Parathyroid adenoma (tissue), 2 donors: ENCODE measurements around the gene NUDT7.

Experiments used
- H2AFZ ChIP-seq: fragments of 300-600 bp; sonication (generic); one replicate; pipeline ENCODE4 v1.7.0; 2017; ENCODE audit warnings: antibody characterized with exemption, mild to moderate bottlenecking
- H3K27ac ChIP-seq: fragments of 300-600 bp; sonication (generic); one replicate; pipeline ENCODE4 v1.7.0; 2017
- H3K27me3 ChIP-seq: fragments of 300-600 bp; sonication (generic); one replicate; pipeline ENCODE4 v1.7.0; 2017; ENCODE audit warnings: low read length; ENCODE audit not compliant: control insufficient read depth, insufficient read depth
- H3K36me3 ChIP-seq: fragments of 300-600 bp; sonication (generic); one replicate; pipeline ENCODE4 v1.7.0; 2017; ENCODE audit warnings: low read length; ENCODE audit not compliant: control insufficient read depth, insufficient read depth
- H3K4me1 ChIP-seq: fragments of 300-600 bp; sonication (generic); one replicate; pipeline ENCODE4 v1.7.0; 2017; ENCODE audit warnings: control low read depth
- H3K4me2 ChIP-seq: fragments of 300-600 bp; sonication (generic); one replicate; pipeline ENCODE4 v1.7.0; 2017; ENCODE audit warnings: low read length
- H3K4me3 ChIP-seq: fragments of 300-600 bp; sonication (generic); one replicate; pipeline ENCODE4 v1.7.0; 2017; ENCODE audit warnings: low read depth, low read length
- H3K79me2 ChIP-seq: fragments of 300-600 bp; sonication (generic); one replicate; pipeline ENCODE4 v1.7.0; 2017; ENCODE audit warnings: control low read depth
- H3K9ac ChIP-seq: fragments of 300-600 bp; sonication (generic); one replicate; pipeline ENCODE4 v1.7.0; 2017; ENCODE audit warnings: mild to moderate bottlenecking
- H3K9me3 ChIP-seq: fragments of 300-600 bp; sonication (generic); one replicate; pipeline ENCODE4 v1.7.0; 2017; ENCODE audit warnings: low read length; ENCODE audit not compliant: control insufficient read depth
- TF ChIP-seq, protein P1 (sequence below): fragments of 300-600 bp; sonication (generic); IDR thresholded peaks from one replicate; pipeline ENCODE4 v1.7.0; 2017; ENCODE audit warnings: antibody characterized with exemption, mild to moderate bottlenecking
- donor health status: primary hyperparathyroidism.

Gene NUDT7

DNA sequence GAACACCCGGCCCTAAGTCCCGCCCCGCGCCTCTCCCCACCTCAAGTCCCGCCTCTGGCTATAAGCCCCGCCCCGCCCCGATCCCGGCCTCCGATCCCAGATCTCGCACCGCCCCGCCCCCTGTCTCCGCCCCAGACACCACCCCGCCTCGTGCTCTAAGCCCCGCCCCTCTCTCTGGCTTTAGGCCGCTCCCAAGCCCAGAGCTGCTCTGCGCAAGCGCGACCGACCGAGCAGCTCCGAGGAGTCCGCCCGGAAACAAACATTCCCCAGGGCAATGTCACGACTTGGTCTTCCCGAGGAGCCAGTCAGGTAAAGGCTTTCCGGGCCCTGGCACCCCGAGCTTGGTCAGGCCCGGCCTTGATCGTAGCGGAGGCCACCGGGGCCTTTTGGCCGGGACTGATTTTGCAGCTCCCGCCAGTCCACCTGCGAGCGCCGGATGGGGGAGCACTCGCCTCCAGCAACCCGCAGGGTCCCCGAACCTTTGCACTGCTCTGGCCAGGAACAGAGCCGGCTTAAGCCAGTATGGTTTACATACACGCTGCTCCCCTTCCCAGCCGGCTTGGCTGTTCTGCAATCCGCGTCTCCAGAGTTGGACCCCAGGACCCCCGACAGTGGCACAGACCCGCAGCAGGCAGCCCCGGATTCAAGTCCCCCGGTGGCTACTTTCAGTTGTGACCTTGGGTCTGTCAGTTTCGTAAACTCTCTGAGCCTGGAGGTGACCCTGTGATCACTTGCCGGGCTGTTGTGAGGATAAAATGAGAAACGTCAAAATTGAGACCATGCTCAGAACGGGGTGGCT is at the start of gene NUDT7:
TSS of gene NUDT7 (plus strand) at position 206 of the 799 bp plus-strand sequence. CDS start at position 275, 69 bp downstream.
- no peaks in the 10 kb centered on the region for H3K27me3 ChIP-seq
- H3K79me2 ChIP-seq: no peaks in the 10 kb centered on the region
- no peaks in the 10 kb centered on the region for H3K4me1 ChIP-seq
- peak within 1 kb of the TSS; percentile 95 for H2AFZ ChIP-seq
- H3K36me3 ChIP-seq: no peaks in the 10 kb centered on the region
- H3K4me2 ChIP-seq: peak within 1 kb of the TSS; percentile 98
- TF ChIP-seq, protein P1, sequence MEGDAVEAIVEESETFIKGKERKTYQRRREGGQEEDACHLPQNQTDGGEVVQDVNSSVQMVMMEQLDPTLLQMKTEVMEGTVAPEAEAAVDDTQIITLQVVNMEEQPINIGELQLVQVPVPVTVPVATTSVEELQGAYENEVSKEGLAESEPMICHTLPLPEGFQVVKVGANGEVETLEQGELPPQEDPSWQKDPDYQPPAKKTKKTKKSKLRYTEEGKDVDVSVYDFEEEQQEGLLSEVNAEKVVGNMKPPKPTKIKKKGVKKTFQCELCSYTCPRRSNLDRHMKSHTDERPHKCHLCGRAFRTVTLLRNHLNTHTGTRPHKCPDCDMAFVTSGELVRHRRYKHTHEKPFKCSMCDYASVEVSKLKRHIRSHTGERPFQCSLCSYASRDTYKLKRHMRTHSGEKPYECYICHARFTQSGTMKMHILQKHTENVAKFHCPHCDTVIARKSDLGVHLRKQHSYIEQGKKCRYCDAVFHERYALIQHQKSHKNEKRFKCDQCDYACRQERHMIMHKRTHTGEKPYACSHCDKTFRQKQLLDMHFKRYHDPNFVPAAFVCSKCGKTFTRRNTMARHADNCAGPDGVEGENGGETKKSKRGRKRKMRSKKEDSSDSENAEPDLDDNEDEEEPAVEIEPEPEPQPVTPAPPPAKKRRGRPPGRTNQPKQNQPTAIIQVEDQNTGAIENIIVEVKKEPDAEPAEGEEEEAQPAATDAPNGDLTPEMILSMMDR: peak; percentile 20
- H3K9ac ChIP-seq: peak within 1 kb of the TSS; percentile 2
- H3K27ac ChIP-seq: peak within 1 kb of the TSS; percentile 62
- peak within 1 kb of the TSS; percentile 91 for H3K4me3 ChIP-seq
- H3K9me3 ChIP-seq: no peaks in the 10 kb centered on the region

DNA sequence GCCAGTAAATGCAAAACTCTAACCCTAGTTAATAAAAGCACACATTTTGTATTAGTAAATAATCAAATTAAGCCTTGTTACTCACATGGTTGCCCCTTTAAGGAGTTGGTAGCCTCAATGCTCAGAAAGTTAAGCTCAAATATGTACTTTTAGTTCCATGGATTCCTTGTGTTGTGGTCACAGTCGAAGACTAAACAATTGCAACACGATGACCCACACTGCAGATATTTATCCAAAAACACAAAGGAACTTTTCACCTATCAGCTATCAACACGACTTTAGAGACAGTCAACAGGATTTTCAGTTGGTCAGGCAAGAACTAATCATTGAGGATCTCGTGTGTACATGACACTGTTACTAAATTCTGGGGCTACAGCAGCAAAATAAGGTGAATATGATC is 47.4 kb upstream of the NUDT7 start:
- Histone ChIP-seq H3K9me3 (no peaks in the 10 kb centered on the region), H3K27me3 (no peaks in the 10 kb centered on the region), H2AFZ (peak overlapping the region; percentile 46), H3K79me2 (no peaks in the 10 kb centered on the region), H3K9ac (no peak overlapping the region), H3K4me3 (peak overlapping the region; percentile 43), H3K4me1 (no peaks in the 10 kb centered on the region), H3K27ac (no peak overlapping the region), H3K36me3 (no peaks in the 10 kb centered on the region), H3K4me2 (peak overlapping the region; percentile 71)
- TF ChIP-seq, protein P1: no peak

DNA sequence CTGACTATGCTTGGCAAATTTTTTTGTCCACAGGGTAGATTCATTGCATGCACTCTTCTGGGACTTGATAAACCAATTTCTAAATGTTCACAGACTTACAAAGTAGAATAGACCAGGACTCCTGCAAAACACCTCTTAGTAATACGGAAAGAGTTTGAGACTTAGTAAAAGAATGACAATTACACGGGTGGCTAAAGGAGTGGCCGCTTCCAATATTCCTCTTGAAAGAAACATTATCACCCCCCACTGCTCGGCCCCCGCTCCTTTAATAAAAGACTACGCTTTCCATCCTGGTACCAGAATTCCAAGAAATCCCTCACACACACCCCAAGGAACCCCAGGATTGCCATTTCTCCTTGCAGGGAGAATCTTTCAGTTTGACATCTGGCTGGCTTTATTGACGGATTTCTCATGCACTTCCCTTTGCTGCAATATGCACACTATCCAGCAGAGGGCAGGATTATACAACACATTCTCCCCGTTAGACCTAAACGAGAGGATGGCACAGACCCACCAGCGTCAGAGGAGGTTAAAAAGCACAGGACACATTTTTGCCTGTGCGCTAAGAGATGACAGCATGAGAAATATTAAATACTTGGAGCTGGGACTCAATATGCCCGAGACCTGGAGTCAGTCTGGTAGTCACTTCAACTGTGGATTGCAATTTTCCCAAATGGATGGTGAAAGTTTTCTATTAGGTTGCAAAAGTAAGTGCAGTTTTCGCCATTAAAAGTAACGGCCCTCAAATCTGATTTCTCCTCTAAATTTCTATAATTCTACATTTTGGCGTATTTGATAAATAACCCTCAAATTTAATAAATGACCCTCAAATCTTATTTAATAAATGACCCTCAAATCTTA is 46.6 kb upstream of the NUDT7 start:
- Histone ChIP-seq H3K27ac (no peak overlapping the region), H2AFZ (peak overlapping the region; percentile 45), H3K79me2 (no peaks in the 10 kb centered on the region), H3K9ac (no peak overlapping the region), H3K36me3 (no peaks in the 10 kb centered on the region), H3K9me3 (no peaks in the 10 kb centered on the region), H3K27me3 (no peaks in the 10 kb centered on the region), H3K4me3 (peak overlapping the region; percentile 43), H3K4me1 (no peaks in the 10 kb centered on the region), H3K4me2 (peak overlapping the region; percentile 71)
- TF ChIP-seq, protein P1: peak; percentile 96

DNA sequence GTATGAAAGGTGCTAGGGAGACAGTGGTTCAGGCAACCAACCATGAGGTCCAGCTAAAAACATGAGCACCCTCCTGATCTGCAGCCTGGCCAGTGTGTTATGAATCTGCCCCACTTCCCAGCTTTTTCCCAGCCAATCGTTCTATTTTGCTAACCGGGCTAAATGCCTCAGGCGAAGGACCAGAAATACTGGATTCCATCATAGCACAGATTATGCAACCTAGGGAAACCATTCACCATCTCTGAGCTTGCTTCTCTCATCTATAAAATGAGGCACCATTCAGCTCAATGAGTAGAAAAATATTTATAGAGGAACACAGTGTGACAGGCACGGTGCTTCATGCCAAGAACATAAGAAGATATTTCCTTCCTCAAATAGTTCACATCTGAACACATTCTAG is 45.2 kb upstream of the NUDT7 start:
- Histone ChIP-seq H3K9me3 (no peaks in the 10 kb centered on the region), H3K79me2 (no peaks in the 10 kb centered on the region), H3K27me3 (no peaks in the 10 kb centered on the region), H3K4me1 (no peaks in the 10 kb centered on the region), H2AFZ (no peak overlapping the region), H3K27ac (no peak overlapping the region), H3K36me3 (no peaks in the 10 kb centered on the region), H3K4me3 (no peak overlapping the region), H3K4me2 (no peak overlapping the region), H3K9ac (no peak overlapping the region)
- TF ChIP-seq, protein P1: no peak
